GM04504 (cell line): Measurements from ENCODE around the gene NTSR2.
"Not testable (repeated sequence)": the region's sequence is repeated elsewhere in the genome, so short reads cannot be mapped to it uniquely, and the experiment has no call there.

ENCODE experiments used
- DNase-seq: peaks from one replicate; pipeline ENCODE4 v3.0.0-alpha.2; 2012; ENCODE audit warnings: low read depth

Gene NTSR2

GRCh38 chr2:11679486-11680181, 9.6 kb upstream of the NTSR2 start:
- no peak for DNase-seq

DNA sequence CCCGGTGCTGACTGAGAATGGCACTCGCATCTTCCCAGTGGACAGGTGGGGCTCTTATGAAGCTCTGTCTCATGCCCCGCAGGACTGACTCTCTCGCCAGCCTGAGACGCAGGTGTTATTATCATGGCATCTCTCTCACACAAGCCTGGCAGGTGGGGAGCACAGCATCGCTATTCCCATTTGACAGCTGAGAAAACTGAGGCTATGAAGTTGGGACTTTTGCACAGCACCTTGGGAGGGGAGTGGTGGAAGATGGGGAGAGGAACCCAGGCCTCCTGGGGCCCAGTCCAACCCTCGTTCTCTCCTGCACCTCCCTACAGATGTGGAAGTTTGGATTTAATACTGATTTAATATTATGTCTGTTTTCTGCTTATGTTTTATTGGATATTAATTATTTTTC, 9.0 kb upstream of the NTSR2 start:
- no peak for DNase-seq

- DNase-seq, result no peak
Observed at GRCh38 chr2:11678306-11678960, 8.4 kb upstream of the NTSR2 start.

GRCh38 chr2:11677136-11678055, 7.4 kb upstream of the NTSR2 start:
- DNase-seq, result no peak

DNA sequence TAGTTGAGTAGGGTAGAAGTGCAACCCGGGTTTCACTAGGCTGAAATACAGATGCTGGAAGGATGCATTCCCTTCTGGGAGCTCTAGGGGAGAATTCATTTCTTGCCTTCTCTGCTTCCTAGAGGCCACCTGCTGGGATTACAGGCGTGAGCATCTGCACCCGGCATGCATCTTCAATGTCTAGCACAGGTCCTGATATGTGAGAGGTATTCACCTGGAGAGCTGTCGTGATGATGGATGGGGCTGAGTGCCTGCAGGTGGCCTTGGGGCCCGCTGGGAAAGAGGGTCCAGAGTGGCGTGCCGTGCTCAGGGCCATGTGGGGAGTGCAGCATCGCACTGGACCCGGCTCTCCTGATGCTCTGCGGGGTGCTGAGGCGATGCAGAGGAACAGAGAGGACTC, 6.6 kb upstream of the NTSR2 start:
- DNase-seq, result no peak

GRCh38 chr2:11675423-11676112, 5.6 kb upstream of the NTSR2 start:
- no peak for DNase-seq

- no peak for DNase-seq
Observed at GRCh38 chr2:11674983-11675382, 5.0 kb upstream of the NTSR2 start.

GRCh38 chr2:11672407-11672806, 2.4 kb upstream of the NTSR2 start:
- DNase-seq, result no peak

GRCh38 chr2:11667866-11668637, 1.9 kb downstream of the NTSR2 start:
- DNase-seq, result no peak

GRCh38 chr2:11667194-11667593, 2.8 kb downstream of the NTSR2 start:
- DNase-seq, result no peak

- DNase-seq, result no peak
Observed at GRCh38 chr2:11665510-11666362, 4.3 kb downstream of the NTSR2 start.

GRCh38 chr2:11665028-11665427, 5.0 kb downstream of the NTSR2 start:
- DNase-seq, result no peak

- no peak for DNase-seq
Observed at GRCh38 chr2:11663427-11663826, 6.6 kb downstream of the NTSR2 start.

DNA sequence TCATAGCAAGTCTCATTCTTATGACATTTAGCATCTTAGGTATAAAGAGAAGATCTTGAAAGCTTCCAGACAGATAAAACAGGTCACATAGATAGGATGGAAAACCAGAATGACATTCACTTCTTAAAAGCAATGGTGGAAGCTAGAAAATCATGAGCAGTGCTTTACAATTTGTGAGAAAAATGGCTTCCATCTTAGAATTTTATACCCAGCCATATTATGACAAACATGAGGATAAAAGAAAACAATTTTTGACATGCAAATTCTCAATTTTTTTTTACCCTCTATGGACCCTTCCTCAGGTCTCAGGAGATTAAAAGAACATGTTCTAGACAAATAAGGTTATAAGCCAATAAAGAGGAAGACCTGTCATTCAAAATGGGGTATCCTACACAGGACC, 7.1 kb downstream of the NTSR2 start:
- DNase-seq, result no peak

DNA sequence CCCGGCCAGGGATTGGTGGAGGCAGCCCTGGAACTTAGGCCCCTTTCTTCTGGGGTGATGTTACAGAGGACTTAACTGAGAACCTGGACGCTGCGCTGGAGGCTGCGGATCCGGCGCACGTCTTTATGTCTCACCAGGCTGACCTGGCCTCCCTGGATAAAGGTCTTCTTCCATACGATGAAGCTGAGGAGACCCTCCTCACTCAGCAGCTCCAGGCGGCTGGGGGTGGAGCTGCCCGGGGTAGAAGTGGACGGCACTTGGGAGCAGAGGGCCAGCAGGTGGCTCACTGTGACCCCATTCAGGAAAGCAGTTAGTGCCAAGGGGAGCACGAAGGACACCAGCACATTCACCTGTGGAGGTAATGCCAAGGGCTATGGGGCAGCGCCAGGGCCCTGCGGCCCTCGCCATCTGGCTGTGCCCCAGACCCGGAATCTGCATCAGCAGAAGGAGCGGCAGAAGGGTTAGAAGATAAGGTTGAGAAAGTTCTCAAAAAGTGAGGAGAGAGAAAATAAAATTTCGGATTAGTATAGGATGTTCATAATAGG, 8.0 kb downstream of the NTSR2 start:
- DNase-seq, result no peak

DNA sequence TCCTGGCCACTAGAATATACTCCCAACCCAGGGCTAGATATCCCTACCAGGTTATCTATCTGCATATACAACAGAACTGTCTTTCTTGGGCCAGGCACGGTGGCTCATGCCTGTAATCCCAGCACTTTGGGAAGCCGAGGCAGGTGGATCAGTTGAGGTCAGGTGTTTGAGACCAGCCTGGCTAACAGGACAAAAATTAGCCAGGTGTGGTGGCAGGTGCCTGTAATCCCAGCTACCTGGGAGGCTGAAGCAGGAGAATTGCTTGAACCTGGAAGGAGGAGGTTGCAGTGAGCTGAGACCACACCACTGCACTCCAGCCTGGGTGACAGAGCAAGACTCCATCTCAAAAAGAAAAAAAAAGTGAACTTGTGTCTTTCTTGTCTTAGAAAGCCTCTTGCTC, 9.6 kb downstream of the NTSR2 start:
- not testable (repeated sequence) for DNase-seq

GRCh38 chr2:11659851-11660250, 10.1 kb downstream of the NTSR2 start:
- DNase-seq, result no peak

DNA sequence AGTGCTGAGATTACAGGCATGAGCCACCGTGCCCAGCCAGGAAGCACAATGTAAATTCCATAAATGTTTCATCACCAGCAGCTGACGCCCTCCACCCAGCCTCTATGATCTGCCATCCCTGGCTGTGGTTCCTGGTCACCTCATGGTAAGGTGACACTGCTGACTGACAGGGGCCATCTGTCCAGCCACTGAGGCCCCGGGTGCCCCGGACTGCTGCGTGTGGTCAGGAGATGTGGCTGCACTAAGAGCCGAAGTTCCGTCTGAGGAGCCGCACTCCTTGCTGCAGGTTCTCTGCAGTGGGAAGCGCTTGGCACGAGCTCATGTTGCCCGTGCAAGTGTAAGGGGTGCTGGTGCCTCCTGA, 10.9 kb downstream of the NTSR2 start:
- no peak for DNase-seq

DNA sequence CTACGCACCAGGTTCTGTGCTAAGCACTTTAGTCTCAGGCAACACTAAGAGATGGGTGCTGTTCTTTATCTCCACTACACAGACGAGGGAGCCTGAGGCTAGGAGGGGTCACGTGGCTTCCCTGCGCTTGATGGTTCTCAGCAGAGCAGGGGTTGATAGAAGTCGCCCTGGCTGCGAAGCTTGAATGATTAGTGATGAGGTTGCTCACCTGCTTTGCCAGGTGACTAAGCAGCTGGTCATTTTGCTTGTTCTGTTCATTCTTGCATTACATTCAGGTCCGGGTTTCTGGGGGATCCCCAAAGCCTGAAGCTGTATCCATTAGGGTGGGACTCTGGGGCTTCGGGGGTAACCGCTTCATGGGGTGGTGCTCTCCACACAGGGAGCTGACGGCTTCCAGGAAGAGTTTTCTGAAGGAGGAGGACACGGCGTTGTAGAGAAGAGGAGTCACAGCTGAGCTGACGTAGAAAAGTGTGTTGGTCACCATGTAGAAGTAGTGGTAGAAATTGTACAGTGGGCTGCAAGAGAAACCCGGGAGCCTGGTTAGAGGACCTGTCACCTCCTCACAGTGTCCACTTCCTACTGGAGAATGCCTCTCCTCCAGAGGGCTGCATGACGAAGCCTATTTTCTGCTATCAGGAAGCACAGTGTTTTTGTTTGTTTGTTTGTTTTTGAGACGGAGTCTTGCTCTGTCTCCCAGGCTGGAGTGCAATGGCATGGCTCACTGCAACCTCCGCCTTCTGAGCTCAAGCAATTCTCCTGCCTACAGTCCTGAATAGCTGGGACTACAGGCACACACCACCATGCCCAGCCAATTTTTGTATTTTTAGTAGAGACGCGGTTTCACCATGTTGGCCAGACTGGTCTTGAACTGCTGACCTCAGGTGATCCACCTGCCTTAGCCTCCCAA, 11.5 kb downstream of the NTSR2 start:
- no peak for DNase-seq
